GM18508 (cell line): Measurements from ENCODE around the gene IFNL1.
"Not testable (repeated sequence)": the region's sequence is repeated elsewhere in the genome, so short reads cannot be mapped to it uniquely, and the experiment has no call there.

Experiments used
- ATAC-seq: cut with Tn5 transposase; IDR thresholded peaks from one replicate; pipeline ENCODE4 v1.9.1; 2021; ENCODE audit warnings: moderate number of reproducible peaks; ENCODE audit not compliant: insufficient read depth, unreplicated experiment

IFNL1 gene

DNA sequence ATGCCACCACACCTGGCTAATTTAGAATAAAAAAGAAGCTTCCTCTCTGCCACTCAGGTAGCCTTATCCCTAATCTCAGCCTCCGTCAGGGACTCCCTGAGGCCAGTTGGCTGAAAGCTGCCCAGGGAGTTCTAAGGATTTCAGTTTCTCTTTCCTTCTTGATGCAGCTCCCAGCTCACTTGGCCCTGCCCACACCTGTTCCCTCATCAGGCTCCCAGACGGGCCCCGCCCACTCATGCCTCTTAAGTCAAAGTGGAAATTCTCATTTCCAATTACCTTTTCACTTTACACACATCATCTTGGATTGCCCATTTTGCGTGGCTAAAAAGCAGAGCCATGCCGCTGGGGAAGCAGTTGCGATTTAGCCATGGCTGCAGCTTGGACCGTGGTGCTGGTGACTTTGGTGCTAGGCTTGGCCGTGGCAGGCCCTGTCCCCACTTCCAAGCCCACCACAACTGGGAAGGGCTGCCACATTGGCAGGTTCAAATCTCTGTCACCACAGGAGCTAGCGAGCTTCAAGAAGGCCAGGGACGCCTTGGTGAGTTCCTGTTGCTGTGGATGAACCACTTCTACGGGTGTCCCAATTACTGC lies at the start of gene IFNL1:
Gene IFNL1, plus strand, starts transcription at position 353 of the 591 bp plus-strand sequence. Its CDS starts 15 bp downstream, at position 368.
- no peak for ATAC-seq

DNA sequence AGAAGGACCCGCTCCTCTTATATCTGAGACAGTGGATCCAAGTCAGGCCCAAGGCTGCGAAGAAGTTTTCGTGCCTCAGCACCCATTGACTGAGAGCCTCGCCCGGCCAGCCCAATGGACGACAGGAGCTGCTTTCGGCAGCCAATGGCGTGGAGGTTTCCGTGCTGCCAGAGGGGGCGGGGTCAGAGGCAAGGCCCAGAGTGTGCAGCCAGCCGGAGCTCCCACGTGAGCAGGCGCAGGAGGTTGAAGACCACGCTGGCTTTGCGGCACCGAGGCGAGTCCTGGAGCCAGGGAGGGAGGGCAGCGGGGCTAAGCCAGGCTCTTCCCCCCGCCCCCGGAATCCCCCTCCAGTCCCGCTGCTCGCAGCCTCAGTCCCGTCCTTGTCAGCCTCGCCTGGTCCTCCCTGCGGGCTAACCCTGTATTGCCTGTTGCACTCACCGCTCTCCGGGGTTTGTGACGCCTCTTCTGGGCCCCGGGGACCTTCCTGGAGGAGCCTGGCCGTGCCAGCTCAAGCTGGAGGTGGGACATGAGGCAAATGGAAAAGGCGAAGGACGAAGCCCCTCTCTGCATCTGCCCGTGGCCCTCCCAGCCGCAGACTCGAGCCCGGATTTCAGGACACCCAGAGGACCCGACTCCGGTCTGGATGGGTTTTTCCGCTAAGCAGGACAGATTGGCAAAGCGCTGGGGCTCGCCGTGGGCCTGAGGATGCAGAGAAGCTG lies 49.1 kb upstream of the IFNL1 start:
- no peak for ATAC-seq

DNA sequence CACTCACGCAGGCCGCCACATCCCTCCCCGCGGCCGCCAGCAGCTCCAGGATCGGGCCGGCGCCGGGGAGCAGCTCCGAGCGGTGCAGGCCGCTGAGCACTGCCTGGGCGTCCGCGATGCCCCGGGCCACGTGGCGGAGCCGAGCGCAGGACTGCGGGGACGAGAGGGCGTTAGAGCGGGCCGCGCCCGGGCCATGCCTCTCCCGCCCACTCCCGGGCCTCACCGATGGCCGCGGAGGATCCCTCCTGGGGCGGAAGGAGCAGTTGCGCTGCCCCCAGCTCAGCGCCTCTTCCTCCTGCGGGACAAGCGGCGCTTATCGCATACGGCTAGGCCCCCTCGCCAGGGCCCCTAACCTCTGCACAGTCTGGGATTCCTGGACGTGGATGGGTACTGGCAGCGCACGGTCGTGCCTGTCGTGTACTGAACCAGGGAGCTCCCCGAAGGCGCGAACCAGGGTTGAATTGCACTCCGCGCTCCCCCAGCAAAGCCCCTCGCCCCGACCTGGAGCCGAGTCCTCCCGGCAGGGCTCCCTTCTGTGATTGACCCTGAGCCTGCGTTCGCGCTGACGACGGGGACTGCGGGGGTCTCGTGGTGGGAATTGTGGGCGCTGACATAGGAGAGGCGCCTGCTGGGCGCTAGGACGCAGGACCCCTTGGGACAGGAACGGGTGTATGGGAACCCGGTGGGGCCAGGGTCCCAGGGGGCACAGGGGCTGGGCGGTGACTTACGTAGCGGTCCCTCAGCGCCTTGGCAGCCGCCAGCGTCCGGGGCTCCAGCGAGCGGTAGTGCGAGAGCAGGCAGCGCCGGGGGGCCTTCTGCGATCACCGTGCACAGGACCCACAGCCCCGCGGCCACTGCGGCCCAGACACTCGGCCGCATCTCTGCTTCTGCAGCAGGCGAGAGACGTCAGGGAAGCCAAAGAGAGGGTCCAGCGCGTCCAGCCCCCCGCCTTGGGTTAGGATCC lies 48.2 kb upstream of the IFNL1 start:
- no peak for ATAC-seq

DNA sequence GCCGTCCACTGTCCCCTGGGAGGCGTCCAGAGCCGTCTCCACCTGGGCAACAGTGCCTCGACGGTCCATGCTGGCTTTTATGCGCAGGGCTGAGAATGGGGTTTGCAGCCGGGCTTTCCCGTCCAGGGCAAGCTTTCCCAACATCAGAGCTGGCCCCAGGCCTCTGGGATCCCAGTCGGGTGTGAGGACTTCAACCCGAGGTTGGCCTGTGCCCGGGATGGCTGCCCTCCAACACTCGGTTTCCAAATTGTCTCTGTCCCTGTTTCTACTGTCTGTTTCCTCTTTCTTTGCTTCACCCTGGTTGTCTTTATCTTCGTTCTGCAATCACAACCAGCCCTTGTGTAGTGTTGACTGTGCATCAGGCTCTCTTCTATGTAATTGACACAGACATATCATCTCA lies 47.4 kb upstream of the IFNL1 start, which contains the start of gene IFNL4:
Gene IFNL4, minus strand, starts transcription at position 51 of the 400 bp plus-strand sequence.
- no peak for ATAC-seq

DNA sequence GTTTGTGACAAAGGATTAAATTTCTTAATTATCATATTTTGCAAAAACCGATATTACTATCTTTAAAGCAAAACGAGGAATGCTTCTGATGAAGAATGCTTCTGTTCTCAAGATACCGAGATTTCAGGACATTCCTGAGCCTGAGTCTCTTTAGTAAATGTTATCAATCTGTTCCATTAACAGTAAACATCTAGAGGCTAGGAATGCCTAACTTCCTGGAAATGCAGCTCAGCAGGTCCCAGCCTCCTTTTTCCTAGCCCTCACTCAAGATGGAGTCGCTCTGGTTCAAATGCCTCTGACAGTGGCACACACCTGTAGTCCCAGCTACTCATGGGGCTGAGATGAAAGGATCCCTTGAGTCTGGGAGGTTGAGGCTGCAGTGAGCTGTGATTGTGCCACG lies 45.1 kb upstream of the IFNL1 start:
- ATAC-seq: no peak

DNA sequence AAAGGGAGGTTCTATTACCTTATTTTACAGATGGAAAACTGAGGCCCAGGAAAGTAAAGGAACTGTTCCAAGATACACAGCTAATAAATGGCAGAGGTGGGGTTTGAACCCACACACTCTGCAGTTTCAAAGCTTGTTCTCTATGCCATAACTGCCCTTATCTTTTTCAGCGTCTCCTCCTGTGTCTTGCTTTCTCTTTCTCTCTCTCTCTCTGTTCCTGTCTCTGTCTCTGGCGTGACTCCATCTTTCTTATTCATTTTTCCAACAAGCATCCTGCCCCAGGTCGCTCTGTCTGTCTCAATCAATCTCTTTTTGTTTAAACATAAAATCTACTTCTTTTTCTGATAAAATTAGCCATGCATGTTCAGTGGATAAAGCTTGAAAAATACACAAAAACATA lies 44.4 kb upstream of the IFNL1 start:
- no peak for ATAC-seq

DNA sequence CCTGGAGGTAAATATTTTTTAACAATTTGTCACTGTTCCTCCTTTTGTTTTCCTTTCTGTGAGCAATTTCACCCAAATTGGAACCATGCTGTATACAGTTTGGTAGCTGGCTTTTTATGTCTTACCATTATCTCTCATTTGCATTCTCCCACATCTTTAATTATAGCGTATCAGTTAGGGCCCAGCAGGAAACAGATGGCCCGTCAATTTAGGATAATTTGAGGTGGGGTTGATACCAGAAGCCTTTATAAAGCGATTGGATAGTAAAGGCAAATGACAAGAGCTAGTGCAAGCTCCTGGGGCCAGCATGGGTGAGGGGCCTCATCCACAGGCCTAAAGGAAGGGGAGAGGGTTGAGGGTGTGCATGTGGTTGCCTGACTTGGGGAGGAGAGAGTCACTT lies 43.7 kb upstream of the IFNL1 start:
- no peak for ATAC-seq

DNA sequence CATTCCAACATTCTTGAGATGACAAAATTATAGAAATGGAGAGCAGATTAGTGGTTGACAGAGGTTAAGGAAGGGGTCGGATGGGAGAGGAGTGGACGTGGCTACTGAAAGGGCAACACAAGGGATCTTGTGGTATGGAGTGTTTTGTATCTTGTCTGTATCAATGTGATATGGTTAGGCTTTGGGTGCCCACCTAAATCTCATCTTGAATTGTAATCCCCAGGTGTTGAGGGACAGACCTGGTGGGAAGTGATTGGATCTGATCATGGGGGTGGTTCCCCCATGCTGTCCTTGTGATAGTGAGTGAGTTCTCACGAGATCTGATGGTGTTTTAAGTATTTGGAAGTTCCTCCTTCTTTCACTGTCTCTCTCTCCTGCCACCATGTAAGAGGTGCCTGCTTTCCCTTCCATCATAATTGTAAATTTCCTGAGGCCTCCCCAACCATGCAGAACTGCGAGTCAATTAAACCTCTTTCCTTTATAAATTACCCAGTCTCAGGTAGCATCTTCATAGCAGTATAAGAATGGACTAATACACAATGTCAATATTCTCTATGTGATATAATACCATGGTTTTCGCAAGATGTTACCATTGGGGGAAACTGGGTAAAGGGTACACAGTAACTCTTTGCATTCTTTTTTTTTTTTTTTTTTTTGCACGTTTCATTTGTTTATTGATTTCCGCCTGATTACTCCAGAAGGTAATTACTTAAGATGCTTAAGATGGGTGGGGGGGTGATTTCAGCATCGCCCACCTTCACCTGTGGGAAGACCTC lies 42.6 kb upstream of the IFNL1 start:
- ATAC-seq: no peak

DNA sequence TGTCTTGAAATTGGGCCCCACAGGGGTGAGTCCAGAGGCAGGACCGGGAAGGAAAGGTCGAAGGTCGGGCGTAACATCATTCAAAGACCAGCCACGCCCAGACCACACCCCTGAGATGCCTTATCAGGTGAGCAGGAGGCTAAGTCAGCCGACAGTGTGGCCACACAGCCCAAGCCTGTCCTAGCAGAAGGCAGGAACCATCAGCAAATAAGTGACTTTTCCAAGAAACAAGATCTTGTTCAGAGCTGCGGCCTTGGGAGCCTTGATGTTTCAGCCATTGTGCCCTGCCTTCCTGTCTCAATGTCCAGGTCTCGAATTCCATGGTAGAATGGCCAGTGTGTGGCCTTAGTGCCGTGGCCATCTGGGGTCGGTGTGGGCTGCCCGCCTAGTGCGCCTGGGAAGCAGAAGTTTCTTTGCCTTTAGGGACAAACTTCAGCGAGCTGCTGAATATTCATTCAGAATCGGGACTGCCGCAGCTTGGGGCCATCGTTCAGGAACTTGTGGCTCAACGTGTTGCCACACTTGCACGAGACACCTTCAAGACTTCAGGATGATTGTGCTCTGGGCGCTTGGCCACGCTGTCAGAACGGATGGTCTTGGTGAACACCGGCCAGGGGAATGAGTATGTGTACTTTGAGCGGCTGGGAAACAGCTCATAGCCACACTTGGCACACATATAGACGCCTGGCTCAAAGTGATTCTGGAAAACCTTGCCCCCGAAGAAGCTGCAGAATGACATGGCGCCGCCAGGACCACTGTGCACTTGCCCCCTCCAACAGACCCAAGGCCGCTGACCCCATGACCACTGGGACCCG lies 41.5 kb upstream of the IFNL1 start:
- ATAC-seq: no peak

DNA sequence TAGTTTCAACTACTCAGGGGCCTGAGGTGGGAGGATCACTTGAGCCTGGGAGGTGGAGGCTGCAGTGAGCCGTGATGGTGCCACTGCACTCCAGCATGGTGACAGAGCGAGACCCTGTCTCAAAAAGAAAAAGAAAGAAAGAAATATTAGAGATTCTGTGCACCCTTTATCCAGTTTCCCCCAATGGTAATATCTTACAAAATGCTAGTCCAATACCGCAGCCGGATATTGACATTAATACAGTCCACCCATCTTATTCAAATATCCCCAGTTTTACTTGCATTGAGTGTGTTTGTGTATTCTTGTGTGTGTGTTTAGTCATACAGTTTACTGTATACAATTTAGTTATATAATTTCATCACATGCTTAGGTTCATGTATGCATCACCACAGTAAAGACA lies 39.0 kb upstream of the IFNL1 start:
- ATAC-seq: no peak

DNA sequence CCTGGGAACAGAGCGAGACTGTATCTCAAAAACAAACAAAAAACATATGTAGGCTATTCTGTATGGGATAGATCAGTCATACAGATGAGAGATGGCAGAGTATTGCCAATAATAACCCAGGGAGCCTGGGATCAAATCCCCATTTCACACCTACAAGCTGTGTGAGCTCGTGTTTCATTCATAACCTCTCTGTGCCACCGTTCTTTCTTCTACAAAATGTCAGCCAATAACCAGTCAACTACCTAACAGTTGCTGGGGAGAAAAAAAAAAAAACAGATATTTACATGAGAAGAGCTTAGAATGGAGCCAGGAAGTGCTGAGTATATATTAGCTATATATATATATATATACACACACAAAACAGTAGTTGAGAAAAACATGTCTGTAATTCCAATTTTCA lies 34.5 kb upstream of the IFNL1 start:
- no peak for ATAC-seq

DNA sequence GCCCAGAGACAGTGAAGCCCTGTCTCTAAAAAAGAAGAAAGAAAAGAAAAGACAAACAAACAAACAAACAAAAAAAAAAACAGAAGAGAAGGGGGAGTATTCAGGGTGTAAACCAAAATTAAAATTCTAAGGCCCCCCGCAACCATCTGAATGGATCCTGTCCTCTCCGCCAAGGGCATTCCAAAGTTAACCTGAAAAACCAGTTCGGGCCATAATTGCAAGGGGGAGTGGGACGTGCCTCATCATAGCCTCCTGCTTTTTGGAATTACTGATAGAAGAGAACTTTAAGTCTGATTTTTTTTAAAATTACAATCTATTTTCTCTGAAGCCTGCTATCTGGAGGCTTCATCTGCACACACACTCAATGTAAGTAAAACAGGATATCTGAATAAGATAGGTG lies 33.7 kb upstream of the IFNL1 start:
- ATAC-seq: no peak

DNA sequence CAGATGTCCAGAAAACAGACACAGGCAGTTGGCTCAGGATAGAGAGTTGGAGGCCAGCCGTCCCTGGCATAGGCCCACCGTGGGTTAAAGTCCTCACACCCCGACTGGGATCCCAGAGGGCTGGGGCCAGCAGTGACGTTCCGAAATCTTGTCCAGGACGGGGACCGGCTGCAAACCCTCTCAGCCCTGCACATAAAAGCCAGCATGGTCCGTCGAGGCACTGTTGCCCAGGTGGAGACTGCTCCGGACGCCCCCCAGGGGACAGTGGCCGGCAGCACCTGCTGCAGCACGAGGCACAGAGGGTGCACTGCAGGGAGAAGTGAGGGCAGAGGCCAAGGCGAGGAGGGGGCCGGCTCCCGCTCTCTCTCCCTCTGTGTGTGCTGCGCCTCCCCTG lies 32.3 kb upstream of the IFNL1 start:
- ATAC-seq: no peak

DNA sequence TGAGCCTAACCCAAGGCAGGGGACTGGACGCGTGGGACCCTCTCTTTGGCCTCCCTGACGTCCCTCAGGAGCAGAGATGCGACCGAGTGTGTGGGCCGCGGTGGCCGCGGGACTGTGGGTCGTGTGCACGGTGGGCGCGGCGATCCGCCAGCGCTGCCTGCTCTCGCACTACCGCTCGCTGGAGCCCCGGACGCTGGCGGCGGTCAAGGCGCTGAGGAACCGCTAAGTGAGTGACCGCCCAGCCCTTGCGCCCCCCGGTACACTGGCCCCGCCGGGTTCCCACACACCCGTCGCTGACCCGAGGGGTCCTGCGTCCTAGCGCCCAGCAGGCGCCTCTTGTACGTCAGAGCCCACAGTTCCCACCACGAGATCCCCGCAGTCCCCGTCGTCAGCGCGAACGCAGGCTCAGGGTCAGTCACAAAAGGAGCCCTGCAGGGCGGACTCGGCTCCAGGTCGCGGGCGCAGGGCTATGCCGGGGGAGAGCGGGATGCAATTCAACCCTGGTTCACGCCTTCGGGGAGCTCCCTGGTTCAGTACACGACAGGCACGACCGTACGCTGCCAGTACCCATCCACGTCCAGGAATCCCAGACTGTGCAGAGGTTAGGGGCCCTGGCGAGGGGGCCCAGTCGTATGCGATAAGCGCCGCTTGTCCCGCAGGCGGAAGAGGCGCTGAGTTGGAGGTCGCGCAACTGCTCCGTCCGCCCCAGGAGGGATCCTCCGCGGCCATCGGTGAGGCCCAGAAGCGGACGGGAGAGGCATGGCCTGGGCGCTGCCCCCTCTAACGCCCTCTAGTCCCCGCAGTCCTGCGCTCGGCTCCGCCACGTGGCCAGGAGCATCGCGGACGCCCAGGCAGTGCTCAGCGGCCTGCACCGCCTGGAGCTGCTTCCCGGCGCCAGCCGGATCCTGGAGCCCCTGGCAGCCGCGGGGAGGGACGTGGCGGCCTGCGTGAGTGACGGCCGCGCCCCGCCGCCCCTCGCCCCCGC lies 31.6 kb upstream of the IFNL1 start:
- ATAC-seq: no peak

DNA sequence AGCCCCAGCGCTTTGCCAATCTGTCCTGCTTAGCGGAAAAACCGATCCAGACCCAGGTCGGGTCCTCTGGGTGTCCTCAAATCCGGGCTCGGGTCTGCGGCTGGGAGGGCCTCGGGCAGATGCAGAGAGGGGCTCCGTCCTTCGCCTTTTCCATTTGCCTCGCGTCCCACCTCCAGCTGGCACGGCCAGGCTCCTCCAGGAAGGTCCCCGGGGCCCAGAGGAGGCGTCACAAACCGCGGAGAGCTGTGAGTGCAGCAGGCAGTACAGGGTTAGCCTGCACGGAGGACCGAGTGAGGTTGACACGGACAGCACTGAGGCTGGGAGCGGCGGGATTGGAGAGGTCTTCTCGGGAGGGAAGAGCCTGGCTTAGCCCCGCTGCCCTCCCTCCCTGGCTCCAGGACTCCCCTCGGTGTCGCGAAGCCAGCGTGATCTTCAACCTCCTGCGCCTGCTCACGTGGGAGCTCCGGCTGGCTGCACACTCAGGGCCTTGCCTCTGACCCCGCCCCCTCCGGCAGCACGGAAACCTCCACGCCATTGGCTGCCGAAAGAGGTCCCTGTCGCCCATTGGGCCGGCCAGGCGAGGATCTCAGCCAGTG lies 30.8 kb upstream of the IFNL1 start:
- ATAC-seq: no peak

DNA sequence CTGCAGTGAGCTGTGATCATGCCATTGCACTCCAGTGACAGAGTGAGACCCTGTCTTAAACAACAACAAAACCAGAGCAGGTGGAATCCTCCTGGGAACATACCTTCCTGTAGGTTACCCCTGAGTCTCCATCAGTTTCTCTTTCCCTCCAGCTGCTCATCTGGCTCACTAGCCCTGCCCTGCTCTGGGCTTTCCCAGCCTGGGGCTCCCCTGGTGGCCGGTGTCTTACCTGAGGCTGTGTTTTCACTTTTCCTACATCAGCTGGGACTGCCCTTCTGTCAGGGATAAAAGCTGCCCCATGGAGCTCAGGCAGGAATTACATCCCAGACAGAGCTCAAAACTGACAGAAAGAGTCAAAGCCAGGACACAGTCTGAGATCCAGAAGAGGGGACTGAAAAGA lies 28.1 kb upstream of the IFNL1 start, which contains the start of gene IFNL2:
Gene IFNL2, plus strand, starts transcription at position 312 of the 400 bp plus-strand sequence. CDS start 173 bp downstream, outside the sequence.
- not testable (repeated sequence) for ATAC-seq

DNA sequence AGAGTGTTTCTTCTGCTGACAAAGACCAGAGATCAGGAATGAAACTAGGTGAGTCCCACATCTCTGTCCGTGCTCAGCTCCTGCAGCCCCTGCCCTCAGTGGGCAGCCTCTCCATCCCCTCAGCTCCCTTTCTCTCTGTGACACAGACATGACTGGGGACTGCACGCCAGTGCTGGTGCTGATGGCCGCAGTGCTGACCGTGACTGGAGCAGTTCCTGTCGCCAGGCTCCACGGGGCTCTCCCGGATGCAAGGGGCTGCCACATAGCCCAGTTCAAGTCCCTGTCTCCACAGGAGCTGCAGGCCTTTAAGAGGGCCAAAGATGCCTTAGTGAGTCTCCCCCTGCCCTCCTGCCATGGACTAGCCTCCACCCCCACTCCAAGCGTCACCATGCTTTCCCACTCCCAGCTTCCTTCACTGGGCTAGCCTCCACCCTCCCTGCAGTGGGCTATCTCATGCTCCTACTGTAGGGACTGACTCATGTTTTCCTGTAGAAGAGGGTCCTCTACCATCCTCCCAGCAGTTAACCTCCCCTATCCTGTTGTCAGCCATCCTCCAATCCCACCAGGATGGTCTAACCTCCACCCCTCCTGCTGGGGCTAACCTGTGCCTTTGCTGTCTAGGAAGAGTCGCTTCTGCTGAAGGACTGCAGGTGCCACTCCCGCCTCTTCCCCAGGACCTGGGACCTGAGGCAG lies 27.5 kb upstream of the IFNL1 start:
- not testable (repeated sequence) for ATAC-seq
